HG03159 (cell line): Measurements from ENCODE around the gene SCYGR7.
"Not testable (repeated sequence)": the region's sequence is repeated elsewhere in the genome, so short reads cannot be mapped to it uniquely, and the experiment has no call there.

ENCODE experiments used
- ATAC-seq: cut with Tn5 transposase; IDR thresholded peaks from one replicate; pipeline ENCODE4 v1.9.1; 2021; ENCODE audit warnings: mild to moderate bottlenecking, moderate library complexity; ENCODE audit not compliant: unreplicated experiment

The SCYGR7 gene, protein sequence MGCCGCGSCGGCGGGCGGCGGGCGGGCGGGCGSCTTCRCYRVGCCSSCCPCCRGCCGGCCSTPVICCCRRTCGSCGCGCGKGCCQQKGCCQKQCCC

DNA sequence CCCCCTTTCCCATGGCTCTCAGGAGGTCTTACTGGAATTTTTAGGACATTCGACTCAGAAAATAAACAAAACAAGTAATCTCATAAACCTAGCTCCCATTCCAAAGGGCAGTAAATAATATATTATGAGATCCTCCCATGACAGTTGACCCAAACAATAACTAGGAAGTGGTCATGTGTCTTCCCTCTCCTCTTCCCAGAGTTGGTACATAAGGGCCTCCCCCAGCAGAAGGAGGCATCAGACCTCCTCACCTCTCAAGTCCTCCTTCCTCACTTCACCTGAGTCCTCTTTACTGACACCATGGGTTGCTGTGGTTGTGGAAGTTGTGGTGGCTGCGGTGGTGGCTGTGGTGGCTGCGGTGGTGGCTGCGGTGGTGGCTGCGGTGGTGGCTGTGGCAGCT lies at the start of gene SCYGR7:
Gene SCYGR7, plus strand, starts transcription at position 301 of the 400 bp plus-strand sequence. Its CDS starts 0 bp downstream, at position 301.
- ATAC-seq, result no peak

- no peak for ATAC-seq
These were observed 43.9 kb upstream of the SCYGR7 start for GRCh38 chr2:227684258-227684657.

GRCh38 chr2:227687189-227687588 lies 40.9 kb upstream of the SCYGR7 start:
- ATAC-seq, result no peak

DNA sequence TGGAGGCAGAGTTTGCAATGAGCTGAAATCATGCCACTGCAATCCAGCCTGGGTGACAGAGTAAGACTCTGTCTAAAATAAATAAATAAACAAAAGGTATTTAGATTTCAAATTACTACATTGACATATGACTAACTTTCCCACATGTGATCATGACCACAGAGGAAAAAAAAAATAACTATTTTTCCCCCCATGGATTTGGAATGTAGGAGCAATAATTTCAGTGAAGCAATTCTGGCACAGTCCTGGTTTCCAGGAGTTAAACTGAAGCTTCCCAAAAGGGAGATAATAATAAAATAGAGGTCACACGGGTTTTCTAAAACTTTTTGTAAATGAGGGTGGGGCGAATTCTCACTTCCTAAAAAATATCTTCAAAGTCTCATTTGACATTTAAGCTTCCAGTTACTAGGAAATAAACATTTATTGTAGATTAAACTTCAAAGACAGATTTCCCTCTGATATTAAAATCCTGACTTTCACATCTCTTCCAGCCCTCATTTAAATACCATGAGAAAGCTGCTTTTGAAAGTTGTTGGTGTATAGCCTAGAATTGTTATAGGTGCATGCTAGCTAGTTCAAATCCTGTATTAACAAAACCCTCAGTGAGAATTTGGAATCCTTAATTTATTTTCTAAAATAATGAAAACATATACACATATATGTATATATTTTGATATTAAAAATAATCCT lies 31.0 kb upstream of the SCYGR7 start:
- no peak for ATAC-seq

GRCh38 chr2:227701556-227701955 lies 26.6 kb upstream of the SCYGR7 start:
- ATAC-seq, result no peak

GRCh38 chr2:227703280-227703732 lies 24.8 kb upstream of the SCYGR7 start:
- no peak for ATAC-seq

DNA sequence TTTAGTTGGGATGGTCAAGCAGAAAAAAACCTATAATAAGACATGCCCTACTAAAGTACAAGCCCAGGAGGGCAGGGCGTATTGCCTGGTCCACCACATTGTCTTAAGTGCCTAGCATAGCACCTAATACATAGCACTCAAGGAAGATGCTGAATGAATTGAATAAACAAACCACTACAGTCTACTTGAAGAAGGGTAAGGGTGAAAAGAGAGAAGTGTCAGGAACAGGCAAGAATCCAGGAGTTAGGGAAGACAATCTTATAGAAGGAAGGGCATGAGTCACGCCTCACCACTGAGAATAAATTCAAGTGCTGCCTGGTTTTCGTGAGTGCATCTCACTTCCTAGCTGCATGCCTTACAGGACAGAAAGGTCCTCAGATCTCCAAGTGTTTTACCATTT lies 24.2 kb upstream of the SCYGR7 start:
- no peak for ATAC-seq

DNA sequence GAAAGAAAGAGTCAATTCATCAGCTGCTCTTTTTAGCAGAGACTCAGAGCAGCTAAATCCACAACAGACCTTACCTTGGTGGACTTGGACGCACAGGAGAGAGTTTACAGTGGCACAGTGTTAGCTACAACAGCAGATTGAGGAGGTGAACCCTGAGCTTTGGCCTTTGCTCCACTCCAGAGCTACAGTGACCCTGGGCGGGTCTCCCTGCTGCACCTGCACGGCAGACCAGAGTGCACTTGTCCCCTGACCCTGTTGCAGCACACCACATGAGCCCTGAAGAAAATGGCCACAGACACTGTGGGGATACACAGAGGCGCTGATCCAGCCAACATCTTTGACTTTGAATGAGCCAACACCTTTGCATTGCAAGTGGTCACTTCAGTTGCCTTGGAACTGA lies 21.3 kb upstream of the SCYGR7 start:
- no peak for ATAC-seq

DNA sequence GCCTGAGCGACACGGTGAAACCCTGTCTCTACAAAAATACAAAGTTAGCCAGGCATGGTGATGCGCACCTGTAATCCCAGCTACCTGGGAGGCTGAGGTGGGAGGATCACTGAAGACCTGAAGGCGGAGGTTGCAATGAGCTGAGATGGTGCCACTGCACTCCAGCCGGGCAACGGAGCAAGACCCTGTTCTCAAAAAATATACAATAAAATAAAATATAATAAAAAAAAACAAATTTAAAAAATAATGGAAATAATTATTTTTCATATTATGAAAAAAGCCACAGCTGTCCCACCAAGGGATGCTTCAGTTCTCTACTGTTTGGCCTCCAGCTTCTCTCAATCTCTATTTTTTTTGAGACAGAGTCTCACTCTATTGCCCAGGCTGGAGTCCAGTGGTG lies 20.7 kb upstream of the SCYGR7 start:
- no peak for ATAC-seq

GRCh38 chr2:227710986-227711385 lies 17.1 kb upstream of the SCYGR7 start:
- ATAC-seq, result no peak

DNA sequence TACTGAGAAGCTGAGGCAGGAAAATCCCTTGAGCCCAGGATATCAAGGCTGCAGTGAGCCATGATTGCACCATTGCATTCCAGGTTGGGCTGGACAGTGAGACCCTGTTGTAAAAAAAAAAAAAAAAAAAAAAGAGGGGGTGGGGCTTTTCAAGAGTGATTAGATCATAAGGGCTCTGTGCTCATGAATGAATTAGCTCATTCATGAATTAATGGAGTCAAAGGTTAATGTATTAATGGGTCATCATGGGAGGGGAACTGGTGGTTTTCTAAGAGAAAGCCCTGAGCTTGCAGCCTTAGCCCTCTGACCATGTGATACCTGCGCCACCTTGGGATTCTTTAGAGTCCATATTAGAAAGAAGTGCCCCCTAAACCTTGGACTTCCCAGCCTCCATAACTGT lies 14.8 kb upstream of the SCYGR7 start:
- ATAC-seq, result no peak

DNA sequence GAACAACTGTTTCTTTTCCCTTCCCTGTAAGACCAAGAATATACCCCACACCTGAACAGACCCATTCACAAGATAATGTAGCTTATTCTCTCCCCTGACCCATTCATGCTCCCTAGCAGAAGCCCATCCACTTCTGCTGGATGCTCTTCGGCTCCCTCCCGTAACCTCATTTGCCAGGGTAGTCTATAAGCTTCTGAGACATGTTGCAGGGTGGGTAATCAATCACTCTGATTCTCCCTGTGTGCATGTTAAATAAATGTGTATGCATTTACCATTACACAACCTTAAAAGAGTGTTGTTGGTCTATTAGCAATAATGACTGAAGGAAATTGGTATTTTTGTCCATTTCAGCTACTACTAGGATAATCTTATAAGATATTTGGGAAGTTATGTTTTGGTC lies 11.6 kb upstream of the SCYGR7 start:
- ATAC-seq, result no peak

- ATAC-seq, result no peak
These were observed 10.2 kb upstream of the SCYGR7 start, which contains the start of gene SLC19A3 for GRCh38 chr2:227717687-227718567. Gene SLC19A3, minus strand, starts transcription at chr2:227718028. Its CDS starts 15,710 bp downstream, at chr2:227702318.

GRCh38 chr2:227719641-227720040 lies 8.5 kb upstream of the SCYGR7 start:
- no peak for ATAC-seq

- no peak for ATAC-seq
These were observed 7.5 kb upstream of the SCYGR7 start for GRCh38 chr2:227720680-227721079.

DNA sequence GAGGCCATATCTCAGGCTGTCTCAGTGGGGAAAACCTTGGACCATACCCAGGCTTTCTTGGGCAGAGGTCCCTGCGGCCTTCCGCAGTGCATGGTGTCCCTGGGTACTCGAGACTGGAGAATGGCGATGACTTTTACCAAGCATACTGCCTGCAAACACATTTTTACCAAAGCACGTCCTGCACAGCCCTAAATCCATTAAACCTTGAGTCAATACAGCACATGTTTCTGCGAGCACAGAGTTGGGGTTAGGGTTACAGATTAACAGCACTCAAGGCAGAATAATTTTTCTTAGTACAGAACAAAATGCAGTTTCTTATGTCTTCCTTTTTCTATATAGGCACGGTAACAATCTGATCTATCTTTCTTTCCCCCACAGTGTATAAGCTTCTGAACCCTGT lies 5.3 kb upstream of the SCYGR7 start:
- not testable (repeated sequence) for ATAC-seq

DNA sequence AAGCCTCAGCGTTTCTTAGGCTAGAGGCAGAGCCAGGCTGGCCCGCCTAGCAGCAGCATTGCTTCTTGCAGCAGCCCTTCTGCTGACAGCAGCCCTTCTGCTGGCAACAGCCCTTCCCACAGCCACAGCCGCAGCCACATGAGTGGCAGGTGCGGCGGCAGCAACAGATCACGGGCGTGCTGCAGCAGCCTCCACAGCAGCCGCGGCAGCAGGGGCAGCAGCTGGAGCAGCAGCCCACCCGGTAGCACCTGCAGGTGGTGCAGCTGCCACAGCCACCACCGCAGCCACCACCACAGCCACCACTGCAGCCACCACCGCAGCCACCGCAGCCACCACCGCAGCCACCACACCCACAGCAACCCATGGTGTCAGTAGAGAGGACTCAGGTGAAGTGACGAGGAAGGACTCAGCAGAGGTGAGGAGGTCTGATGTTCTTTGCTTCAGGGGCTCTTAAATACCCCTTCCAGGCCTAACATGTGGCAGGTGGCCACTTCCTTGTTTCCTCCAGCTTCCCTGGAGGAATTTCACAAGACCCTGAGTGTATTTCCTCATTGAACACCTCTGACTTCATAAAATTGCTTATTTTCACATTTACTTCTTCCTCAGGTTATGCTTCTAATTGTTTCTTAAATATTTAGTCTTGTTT lies 3.6 kb upstream of the SCYGR7 start, which contains the start of gene SCYGR6:
Gene SCYGR6, minus strand, starts transcription at position 364 of the 646 bp plus-strand sequence. Its CDS starts 0 bp downstream, at position 364.
- no peak for ATAC-seq

DNA sequence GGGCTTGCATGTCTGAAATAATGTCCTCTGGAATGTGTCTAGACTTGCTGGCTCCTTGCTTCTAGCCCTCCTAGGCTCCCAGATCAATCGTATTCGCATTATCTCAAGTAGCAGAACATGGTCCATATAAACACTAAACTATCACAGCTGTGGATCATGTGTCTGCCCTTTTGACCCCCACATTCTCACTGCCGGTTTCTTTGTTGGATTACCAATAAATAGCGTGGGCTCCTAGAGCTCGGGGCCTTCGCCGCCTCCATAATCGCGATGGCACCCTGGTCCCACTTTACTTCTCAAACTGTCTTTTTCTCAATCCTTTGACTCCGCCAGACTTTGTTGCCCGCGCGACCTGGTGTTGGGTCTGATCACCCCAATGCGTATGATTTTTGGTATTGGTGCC lies 11.2 kb downstream of the SCYGR7 start:
- no peak for ATAC-seq

DNA sequence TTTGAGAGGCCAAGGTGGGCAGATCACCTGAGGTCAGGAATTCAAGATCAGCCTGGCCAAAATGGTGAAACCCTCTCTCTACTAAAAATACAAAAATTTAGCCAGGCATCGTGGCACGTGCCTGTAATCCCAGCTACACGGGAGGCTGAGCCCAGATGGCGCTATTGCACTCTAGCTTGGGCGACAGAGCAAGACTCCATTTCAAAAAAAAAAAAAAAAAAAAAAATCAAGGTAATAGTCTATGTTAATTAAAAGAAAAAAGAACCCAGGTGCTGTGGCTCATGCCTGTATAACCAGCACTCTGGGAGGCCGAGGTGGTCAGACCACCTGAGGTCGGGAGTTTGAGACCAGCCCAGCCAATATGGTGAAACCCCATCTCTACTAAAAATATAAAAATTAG lies 12.6 kb downstream of the SCYGR7 start:
- not testable (repeated sequence) for ATAC-seq

- ATAC-seq, result no peak
These were observed 17.5 kb downstream of the SCYGR7 start, which contains the start of gene SCYGR8 for GRCh38 chr2:227745594-227745993. Gene SCYGR8, plus strand, starts transcription at chr2:227745894. Its CDS starts 0 bp downstream, at chr2:227745894.

DNA sequence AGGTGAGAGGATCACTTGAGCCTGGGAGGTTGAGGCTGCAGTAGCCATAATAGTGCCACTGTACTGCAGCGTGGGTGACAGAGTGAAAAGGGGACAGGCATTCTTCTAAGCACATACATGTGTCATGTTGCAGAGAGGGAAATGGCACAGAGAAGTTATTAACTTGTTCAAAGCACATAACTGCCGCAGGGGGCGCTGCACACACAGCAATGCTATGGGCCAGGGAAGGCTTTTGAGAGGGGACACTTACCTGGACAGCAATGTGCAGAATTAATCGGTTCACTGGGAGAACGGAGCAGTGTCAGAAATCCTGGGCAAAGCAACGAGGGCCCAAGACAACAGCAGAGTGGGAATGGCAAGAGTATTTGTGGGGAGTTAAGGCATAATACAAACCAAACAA lies 19.9 kb downstream of the SCYGR7 start:
- ATAC-seq, result no peak
